GM21381 (cell line): ENCODE measurements around the gene COL17A1.

Source experiments
- ATAC-seq: cut with Tn5 transposase; IDR thresholded peaks from one replicate; pipeline ENCODE4 v1.9.1; 2021; ENCODE audit warnings: mild to moderate bottlenecking, moderate library complexity; ENCODE audit not compliant: unreplicated experiment

The COL17A1 gene

DNA sequence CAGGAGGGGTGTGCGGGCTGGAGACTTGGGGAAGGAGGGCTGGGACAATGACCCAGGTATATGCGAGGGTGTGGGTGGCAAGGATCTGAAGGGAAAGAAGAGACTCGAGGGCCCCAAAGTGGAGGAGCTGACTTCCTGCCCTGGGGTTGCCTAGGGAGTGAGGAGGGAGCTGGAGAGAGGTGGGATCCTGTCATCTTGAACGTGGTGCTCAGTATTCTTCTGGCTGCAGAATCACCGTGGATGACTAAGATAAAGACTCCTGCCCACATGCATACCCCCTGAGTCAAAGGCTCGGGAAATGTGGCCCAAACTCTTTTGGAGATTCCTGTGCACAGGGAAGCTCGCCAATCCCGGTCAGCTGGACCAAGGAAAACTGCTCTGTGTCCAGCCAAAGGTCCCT is 31.2 kb downstream of the COL17A1 start:
- no peak for ATAC-seq

DNA sequence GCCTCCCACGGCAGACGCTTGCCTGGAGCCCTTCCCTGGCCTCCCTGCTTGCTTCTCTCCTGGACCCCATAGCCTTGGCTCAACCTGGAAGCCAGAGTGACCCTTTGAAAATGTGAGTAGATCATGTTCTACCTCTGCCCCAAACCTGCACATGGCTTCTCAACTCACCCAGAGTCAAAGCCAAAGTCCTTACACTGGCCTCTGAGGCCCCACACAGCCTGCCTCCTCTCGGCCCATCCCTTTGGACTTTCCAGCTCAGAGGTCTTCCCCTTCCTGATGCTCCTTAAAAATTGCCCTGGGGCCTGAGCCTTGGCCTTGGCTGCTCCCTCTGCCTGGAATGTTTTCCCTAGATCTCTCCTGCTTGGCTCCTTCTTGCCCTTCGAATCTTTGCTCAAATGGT is 32.5 kb downstream of the COL17A1 start:
- no peak for ATAC-seq

DNA sequence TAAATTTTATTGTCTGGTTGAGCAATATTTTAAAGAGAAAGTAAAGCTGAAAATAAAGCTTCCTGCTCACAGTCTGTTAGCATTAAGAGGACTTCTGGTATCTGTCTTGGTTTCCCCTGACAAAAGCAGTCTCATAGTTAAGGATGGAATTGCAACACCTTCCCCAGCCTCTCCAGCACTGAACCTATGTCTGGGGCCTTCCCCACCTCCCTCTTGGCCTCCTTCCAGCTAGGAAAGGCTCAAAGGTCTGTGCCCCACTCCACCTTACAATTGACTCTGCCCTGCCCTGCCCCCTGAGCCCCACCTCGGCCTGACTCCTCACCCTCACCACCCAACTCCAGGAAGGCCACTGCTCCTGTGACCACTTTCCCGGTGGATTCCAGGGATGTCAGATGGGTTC is 33.2 kb downstream of the COL17A1 start:
- ATAC-seq, result no peak

DNA sequence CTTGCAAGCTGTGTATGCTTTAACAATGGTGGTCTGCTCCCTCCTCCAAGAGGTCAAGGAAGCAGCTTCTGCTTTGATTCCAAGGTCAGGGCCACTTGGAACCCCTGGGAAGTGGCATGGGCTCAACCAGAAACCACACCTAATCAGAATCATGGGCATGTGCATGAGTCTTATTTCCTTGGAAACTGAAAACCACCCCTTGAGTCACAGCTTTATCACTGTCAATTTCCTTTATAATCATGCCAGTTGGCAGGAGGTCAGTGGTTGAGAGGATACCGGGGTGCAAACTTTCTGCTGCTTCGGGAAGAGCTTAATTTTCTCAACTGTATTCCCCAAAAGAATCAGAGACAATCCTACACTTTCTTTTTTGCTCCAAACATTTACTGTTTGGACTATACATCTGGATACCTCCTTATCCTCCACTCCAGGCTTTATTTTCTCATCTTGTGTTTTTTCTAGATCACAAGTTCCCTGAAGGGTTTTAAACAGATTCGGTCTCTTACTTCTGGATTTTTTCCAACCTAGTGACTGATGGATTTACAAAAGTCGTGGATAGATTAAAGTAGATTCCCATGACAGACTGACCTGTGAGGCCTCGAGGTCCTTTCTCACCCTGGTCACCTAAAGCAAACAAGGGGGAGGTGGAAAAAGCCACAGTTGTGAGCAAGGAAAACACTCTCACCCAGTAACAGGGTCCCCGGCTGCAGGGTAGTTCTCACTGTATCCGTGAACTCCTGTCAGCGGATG is 36.0 kb downstream of the COL17A1 start:
- no peak for ATAC-seq

DNA sequence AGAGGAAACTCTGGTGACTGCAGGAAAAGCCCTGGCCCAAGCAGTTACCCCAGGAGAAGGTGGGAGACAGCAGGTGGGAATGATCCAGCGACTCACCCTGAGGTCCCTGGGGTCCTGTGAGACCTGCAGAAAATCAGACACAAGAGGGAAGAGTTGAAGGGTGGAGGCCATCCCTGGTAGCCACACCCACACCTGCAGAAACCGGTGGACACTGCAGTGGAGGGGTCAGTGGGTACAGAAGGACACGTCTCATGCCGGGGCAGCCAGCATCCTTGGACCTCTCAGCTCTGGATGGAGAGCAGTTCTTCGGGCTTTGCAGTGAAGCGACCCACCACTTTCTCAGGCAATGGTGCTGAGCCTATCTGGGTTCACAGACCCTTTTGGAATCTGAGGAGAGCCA is 39.0 kb downstream of the COL17A1 start:
- no peak for ATAC-seq

DNA sequence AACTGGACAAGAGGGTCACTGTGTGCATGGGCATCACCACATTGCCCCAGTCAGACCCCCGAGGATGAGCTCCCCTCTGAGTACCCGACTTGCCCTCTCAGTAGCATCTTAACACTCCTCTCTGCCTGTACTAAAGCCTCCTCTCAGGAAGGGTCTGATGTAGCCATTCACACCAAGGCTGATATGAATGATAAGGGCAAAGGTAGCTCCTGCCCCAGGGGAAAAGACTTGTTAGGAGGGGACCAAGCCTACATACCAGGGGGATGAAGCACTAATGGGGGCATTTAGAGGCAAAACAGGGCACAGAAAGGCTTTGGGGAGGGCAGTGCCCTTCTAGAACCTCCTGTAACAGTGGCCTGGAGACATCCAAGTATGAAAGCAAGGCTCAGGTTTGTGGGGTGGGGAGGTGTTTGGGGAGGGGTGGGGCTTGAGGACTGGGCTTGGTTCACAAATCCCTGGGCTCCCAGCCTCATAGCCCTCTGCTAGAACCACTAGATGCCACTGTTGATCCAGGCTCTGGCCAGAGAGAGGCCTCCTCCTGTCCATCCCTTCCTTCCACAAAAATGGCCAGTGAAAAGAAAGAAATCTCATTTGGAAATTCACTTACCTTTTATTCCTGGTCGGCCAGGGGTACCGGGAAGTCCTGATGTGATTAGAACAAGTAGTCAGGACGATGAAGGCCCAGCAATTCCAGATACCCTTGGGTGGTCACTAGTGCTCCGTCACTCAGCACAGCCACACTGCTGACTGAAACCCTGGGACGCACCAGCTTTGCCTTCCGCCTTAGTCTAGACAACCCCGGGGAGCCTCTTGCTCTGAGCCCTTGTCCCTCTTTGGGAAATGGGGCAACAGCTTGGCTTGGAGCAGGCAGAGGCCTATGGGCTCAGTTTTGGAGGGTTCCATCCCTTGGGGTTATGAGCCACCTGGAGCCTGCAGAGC is 40.3 kb downstream of the COL17A1 start:
- ATAC-seq, result no peak

DNA sequence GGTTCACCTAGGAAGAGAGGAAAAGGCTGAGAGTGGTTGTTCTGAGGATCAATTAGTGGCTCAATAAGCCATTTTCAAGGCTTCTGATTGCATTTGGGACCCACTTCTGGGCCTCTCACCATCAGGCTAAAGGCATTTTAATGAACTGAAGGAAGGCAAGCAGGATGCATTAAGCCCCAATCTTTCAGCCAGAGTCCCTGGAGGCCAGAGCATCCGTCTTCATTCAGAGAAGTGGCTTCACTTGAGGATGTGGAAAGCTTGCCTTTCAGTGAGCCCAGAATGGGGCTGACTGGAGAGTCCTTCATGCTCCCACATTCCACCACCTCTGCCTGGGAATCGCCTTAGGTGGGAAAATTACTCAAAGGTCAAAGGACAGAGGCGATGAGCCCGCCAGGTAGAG is 41.8 kb downstream of the COL17A1 start:
- ATAC-seq, result no peak

DNA sequence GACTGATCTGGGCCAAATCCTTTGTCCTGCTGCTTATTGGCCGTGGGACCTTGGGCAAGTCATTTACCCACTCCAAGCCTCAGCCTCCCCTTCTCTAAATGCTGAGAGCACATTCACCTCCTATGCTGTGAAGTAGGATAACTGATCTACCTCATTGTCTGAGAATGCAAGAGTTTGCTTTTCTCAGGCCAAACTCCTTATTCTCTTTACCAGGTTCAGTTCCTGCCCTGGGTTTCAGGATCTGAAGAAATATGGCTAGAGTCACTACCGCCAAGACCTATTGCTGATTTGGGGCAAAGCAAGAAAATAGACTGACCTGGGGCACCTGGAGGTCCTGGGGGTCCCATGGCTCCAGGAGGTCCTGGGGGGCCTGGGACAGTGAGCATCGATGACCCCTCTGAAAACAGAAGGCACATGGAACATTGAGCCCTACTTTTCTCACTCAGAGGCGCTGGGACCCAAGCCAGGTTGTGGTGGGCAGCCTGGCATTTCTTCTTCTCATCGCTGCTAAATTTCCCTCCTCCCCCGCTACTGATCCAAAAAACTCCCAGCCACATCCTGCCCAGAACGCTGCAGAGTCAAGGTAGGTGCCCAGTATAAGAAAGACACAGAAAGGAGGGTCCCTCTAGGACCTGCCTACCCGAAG is 42.4 kb downstream of the COL17A1 start:
- ATAC-seq, result no peak

DNA sequence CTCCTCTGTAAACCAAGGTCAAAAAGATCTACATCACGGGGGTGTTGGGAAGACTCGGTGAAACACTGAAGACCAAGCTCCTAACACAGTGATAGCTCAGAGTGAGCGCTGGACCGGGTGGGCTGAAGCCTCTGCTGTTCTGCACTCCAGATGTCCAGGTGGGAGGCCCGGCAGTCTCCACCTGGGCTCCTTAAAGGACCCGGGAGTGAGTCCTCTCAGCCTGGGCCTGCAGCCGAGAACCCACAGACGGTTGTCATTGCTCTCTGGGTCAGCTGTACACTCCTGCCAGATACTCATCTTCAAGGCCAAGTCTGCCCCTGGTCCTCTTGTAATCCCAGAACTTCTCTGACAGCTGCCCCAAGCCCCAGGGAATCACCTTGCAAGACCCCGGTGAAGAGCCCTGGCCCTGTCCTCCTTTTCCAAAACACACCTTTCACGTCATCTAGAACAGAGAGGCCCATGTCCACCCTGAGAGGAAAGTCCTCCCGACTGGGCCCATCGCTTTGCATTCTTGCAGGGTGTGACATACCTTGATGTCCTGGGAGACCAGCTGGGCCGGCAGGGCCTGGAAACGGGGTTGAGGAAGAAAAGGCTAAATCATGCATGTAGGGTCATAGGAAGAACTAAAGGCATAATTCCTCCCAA is 43.7 kb downstream of the COL17A1 start:
- no peak for ATAC-seq

DNA sequence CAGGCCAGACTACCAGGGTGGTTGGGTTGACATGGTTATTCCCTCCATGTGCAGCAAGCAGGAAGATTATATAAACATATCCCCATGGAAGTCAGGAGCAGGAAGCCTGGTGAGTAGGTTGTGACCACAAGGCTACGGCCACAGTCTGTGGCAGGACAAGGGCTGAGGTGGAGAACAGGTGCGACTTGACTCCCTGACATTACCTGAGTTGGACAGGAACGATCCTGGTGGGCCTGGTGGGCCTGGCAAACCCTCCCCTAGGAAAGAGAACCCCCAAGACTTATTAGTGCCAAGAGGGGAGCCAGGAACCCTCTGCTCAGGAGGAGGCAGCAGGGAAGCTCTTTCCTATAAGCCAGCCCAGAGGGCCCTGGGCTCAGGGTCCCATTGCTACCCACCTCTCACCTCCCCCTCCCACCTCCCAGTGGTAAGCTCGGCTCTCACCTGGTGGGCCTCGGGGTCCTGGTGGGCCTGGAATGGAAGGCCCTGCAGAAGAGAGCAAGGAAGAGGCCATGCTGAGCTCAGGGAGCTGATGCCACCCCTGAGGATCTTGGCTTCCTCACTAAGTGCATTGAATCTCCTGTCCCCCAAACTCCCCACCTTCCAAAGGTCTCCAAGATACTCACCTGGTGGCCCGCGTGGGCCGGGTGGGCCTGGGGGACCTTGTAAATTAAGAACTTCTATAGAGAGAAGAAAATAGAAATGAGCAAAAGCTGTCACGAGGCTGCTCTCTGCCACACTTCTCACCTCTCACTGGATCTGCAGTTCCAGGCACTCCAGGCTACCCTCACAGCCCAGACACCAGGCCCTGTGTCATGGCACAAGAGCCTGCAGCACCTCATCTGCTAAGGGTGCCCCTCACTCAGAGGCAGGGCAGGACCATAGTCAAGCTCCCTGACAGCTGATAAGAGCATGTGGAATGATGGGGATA is 44.6 kb downstream of the COL17A1 start:
- no peak for ATAC-seq

DNA sequence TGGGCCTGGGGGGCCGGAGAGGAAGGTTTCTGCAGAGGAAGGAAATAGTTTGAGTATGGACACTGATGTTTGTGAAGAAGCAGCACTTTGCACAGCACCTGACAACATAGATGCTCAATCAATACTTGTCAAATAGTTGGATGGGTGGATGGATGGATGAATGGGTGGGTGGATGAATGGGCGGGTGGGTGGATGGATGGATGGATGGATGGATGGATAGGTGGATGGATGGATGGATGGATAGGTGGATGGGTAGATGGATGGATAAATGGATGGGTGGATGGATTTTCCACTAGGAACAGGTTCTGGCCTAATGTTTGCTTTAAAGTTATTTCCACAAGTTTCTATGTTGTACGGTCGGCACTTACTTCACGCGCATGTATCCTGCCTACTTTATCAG is 45.3 kb downstream of the COL17A1 start:
- no peak for ATAC-seq

DNA sequence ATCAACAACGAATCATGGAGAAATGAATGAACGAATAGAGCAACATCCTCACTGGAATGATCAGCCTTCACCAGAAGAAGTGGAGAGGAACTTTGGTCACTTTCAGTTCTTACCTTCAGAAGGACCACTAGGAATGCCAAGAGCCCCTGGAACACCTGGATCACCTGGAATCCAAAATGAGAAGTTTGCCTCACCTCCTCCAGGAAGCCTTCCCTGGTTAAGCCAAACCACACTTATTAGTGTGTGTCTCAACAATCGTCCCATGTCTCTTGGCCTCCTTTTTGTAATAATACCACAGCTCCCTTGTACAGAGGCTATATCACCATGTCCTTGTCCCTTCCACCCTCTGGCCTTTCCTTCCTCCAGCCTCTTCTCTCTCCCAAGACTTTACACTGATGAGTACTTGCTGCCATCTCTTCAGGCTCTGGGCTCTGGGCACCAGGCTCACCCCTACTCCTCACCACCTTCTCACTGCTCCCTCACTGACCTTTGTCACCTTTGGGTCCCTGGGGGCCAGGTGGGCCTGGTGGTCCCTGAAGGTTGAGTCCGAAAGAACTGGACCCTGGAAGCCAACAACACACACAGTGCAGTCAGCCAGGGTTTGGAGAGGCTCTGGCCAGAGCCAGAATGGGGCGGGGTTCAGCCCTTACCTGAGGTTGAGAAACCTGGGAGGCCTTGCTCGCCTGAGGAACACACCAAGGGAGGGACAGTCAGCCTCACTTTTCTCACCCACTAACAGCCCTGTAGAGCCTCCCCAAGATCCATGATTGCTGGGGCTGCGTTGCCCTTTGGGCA is 46.5 kb downstream of the COL17A1 start:
- no peak for ATAC-seq

DNA sequence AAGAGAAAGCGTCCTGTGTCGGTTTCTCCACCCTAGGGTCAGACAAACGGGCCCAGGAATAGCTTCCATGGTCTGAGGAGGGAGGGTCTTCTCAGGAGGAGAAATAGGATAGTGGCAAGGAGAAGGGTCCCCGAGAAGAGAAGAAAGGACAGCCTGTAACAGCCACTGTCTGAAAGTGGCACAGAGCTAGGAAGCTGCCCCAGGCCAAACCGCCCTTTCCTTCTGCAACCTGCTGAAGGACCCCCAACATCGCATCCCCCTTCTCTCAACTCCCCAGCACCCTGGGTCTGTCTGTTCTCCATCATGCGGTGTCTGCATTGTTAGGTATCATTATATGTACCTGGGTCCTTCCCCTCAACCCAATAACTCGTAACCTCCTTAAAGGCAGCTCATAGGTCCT is 47.1 kb downstream of the COL17A1 start:
- no peak for ATAC-seq

DNA sequence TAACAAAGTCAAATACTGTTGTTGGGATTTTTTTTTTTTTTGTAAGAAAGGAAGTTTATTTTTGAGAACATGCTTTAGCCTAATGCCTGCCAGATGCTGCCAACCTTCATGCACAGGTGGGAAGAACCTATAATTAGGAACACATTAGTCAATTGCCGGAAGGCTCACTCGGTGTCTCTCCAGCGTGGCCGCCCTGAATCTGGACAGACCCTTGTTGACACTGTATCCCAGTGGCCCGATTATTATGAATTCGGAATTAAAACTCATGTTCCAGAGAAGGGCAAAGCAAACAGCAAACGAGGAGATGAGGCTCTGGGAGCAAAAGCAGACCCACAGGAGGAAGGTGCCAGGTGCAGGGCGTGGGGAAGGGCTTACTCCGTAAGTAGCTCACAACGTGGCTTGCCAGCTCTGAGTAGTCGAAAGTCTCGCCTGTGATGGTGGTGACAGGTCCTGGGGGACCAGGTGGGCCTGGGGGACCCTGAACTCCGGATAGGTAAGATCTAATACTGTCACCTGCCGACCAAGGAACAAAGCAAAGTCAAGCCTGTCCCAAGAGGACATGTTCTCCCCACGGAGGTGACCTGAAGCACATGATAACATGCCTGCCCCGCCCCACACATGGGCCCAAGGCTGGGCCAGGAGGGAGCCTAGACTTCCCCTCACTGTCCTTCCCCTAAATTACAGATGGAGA is 48.3 kb downstream of the COL17A1 start:
- no peak for ATAC-seq

DNA sequence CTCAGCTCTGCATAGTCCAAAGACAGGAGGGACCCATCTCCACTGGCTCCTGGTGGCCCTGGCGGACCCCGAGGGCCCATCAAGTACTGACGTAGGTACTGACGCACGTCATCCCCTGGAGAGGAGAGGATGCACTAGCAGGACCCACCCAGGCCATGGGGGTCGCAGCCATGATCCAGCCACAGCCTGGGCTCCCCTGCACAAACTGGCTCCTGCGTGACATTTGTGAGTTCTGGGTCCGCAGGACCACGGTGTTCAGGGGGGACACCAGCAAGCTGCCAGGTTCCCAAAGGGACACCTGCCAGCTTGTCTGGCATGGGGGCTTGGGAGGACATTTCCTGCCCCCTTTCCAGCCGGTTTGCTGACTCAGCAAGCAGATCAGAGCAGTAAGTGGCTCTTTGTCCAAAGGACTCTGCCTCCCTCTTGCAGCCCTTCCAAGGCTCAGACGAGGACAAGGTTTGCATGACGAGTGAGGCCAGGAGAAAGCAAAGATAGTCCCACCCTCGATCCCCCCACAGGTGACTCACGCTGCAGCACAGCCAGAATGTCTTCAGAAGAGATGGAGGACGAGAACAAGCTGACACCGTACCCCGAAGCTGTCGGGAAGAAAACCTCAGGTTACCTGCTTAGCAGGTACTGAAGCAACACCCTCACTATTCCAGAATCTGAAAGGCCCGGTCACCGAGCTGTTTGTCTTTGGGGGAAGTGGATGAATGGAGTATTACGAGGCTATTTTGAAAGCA is 49.0 kb downstream of the COL17A1 start:
- no peak for ATAC-seq

DNA sequence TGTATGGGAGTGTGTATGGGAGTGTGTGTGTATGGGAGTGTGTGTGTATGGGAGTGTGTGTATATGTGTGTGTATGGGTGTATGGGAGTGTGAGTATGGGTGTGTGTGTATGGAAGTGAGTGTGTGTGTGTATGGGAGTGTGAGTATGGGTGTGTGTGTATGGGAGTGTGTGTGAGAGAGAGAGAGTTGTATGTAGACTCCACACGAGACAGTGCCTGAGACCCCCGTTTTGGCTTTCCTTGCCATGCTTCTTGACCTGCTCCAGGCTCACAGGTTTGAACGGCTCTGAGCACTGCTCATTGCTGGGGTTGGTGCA is 49.7 kb downstream of the COL17A1 start:
- no peak for ATAC-seq

DNA sequence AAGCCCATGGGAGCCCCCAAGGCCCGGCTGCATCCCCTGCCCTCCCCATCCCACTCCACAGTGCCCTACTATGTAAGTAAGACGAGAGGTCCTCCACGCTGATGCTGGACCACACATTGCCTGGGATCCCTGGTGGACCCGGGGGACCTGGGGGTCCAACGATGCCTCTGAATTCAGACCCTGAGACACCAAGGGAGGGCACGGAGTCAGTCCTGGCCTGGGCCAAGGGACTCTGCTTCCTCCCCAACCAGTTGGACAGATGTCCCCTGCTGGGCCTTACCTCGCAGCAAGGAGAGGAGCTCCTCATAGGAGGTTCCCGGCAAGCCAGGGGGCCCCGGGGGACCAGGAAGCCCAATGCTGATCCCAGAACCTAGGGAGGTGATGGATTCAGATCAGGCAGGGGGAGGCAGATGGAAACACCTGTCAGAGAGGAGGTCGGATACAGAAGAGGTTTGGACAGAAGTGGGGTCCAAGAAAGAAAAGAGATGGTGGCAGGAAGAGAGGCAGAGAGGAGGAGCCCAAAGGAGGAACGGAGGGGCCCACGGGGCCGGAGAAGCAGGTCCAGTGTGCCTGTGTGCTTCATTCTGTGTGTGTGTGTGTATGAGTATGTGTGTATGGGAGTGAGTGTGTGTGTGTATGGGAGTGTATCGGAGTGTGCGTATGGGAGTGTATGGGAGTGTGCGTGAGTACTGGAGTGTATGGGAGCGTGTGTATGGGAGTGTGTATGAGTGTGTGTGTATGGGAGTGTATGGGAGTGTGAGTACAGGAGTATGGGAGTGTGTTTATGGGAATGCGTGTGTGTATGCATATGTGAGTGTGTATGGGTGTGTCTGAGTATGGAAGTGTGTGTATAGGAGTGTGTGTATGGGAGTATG is 50.2 kb downstream of the COL17A1 start:
- ATAC-seq, result no peak
